Measurements from ENCODE around the gene GOLGA8J. TPM values are rescaled to one million over a fixed set of nuclear protein-coding genes. Genes with fewer than 3 reads are reported as not detected.

The GOLGA8J gene
- total RNA-seq, 4 donors from 2014 or later, result 0.22 to 4.7 (median 3.7) TPM; not detected in 1

- 54% methylated on average over 2 of the region's 2 CpGs for WGBS, 2 donors
- Histone ChIP-seq H3K9me3 (no peaks in the 10 kb centered on the region), H3K4me3 (replicated peaks in 1 of 3) (no peak overlapping the region), H3K36me3 (no peaks in the 10 kb centered on the region), H3K27me3 (no peaks in the 10 kb centered on the region), H3K27ac (peak overlapping the region in 2 of 3 donors; percentile 41 to 43), H3K4me1 (peaks cover 4 to 17% of the 10 kb centered on the region in 2 donors)
- intact Hi-C loops (cut with DNase I), result no loop called here
- DNase-seq, result no peak
- no peak for TF ChIP-seq CTCF (IDR thresholded peaks at IDR 0.05)
- no peak for TF ChIP-seq POLR2A (IDR thresholded peaks at IDR 0.05)
These were observed 36.3 kb upstream of the GOLGA8J start for GRCh38 chr15:30046430-30046829.

- TF ChIP-seq CTCF (IDR thresholded peaks at IDR 0.05) (no peak), POLR2A (IDR thresholded peaks at IDR 0.05) (no peak)
- Histone ChIP-seq H3K9me3 (no peaks in the 10 kb centered on the region), H3K27ac (no peak overlapping the region), H3K27me3 (no peaks in the 10 kb centered on the region), H3K4me1 (no peaks in the 10 kb centered on the region), H3K4me3 (replicated peaks in 1 of 3) (no peak overlapping the region), H3K36me3 (no peaks in the 10 kb centered on the region)
- DNase-seq, result no peak
- 90 to 93% methylated on average over 3 of the region's 3 CpGs for WGBS, 2 donors
- intact Hi-C loops (cut with DNase I), result no loop called here
These were observed 27.2 kb upstream of the GOLGA8J start for GRCh38 chr15:30055604-30056003.

GRCh38 chr15:30056166-30056565 lies 26.6 kb upstream of the GOLGA8J start:
- TF ChIP-seq CTCF (IDR thresholded peaks at IDR 0.05) (no peak), POLR2A (IDR thresholded peaks at IDR 0.05) (no peak)
- Histone ChIP-seq H3K27me3 (no peaks in the 10 kb centered on the region), H3K4me1 (no peaks in the 10 kb centered on the region), H3K36me3 (no peaks in the 10 kb centered on the region), H3K4me3 (replicated peaks in 1 of 3) (no peak overlapping the region), H3K9me3 (no peaks in the 10 kb centered on the region), H3K27ac (no peak overlapping the region)
- intact Hi-C loops (cut with DNase I), result no loop called here
- WGBS, 2 donors, result 84 to 91% methylated on average over 4 of the region's 4 CpGs
- no peak for DNase-seq

GRCh38 chr15:30059771-30060170 lies 23.0 kb upstream of the GOLGA8J start:
- no peaks in the 10 kb centered on the region for H3K36me3 ChIP-seq
- no peaks in the 10 kb centered on the region for H3K9me3 ChIP-seq
- H3K4me1 ChIP-seq, result peaks cover 19 to 20% of the 10 kb centered on the region in 2 donors
- H3K27ac ChIP-seq, result no peak overlapping the region
- WGBS, 2 donors, result 82 to 84% methylated on average over 11 of the region's 11 CpGs
- intact Hi-C loops (cut with DNase I), result no loop called here
- H3K27me3 ChIP-seq, result no peaks in the 10 kb centered on the region
- DNase-seq, result no peak
- no peak overlapping the region for H3K4me3 ChIP-seq (replicated peaks in 1 of 3)
- TF ChIP-seq POLR2A (IDR thresholded peaks at IDR 0.05), result no peak
- no peak for TF ChIP-seq CTCF (IDR thresholded peaks at IDR 0.05)

- WGBS, 2 donors, result 95 to 96% methylated on average over 4 of the region's 4 CpGs
- no peaks in the 10 kb centered on the region for H3K27me3 ChIP-seq
- no peak for DNase-seq
- H3K4me3 ChIP-seq (replicated peaks in 1 of 3), result no peak overlapping the region
- H3K4me1 ChIP-seq, result peaks cover 26 to 29% of the 10 kb centered on the region in 2 donors
- no peak for TF ChIP-seq CTCF (IDR thresholded peaks at IDR 0.05)
- no peak for TF ChIP-seq POLR2A (IDR thresholded peaks at IDR 0.05)
- no peaks in the 10 kb centered on the region for H3K9me3 ChIP-seq
- intact Hi-C loops (cut with DNase I), result no loop called here
- H3K36me3 ChIP-seq, result no peaks in the 10 kb centered on the region
- H3K27ac ChIP-seq, result peak overlapping the region in 2 of 3 donors; percentile 18 to 76
These were observed 19.9 kb upstream of the GOLGA8J start for GRCh38 chr15:30062881-30063280.

Data from thyroid gland (tissue), 4 donors.